Measurements from ENCODE around the gene HYKK. TPM values are rescaled to one million over a fixed set of nuclear protein-coding genes. Genes with fewer than 3 reads are reported as not detected.
A peak's percentile ranks its signal among the peaks of the same experiment; 100 is the strongest.

HYKK gene
- total RNA-seq, 1 donor from 2014 or later, result 10.2 TPM

DNA sequence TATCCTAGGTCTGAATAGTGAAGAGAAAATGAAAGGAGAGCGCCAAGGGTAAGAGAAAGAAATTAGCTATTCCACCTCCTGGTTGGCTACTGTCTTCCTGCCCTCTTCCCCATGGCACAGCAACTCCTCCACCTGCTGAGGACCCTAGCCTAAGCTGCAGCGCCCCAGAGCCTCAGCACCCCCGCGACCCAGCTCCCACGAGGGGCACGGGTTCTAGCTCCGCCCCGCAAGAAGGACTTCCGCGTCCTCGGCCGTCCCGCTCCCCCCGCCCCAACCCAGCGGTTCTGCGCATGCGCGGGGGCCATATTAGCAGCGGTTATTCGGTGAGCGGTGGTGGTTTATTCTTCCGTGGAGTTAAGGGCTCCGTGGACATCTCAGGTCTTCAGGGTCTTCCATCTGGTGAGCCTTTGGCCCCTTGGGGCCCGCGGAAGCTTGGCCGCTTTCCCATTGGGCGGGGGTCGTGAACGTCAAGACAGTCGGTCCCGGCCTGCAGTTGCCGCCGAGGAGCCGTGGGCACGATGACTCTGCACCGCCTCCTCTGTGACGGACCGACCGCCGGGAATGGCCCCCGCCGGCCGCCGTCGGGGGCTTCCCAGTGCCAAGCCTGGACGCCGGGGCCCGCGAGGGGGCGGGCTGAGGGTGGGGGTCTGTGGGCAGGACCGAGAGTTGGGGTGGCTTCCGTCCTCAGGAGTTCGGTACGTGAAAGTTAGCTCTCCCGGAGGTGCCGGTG, 32.9 kb downstream of the HYKK start, which contains the start of gene PSMA4:
Gene PSMA4 (plus strand): TSS at position 304 of the 730 bp plus-strand sequence. CDS start 1,484 bp downstream, outside the sequence.
- Histone ChIP-seq H3F3A (ENCODE audit: low read depth) (peaks cover 6% of the 10 kb centered on the region), H3K9me3 (ENCODE audit: low read depth) (no peaks in the 10 kb centered on the region), H3K4me2 (peak within 1 kb of the TSS; percentile 85), H4K20me1 (ENCODE audit: low read depth) (peaks cover 30% of the 10 kb centered on the region), H3K9ac (peak within 1 kb of the TSS; percentile 89), H3K79me2 (ENCODE audit: low read depth) (peaks cover 47% of the 10 kb centered on the region), H2AFZ (replicated peaks) (peak within 1 kb of the TSS; percentile 99), H3K27ac (peak within 1 kb of the TSS; percentile 89), H3K4me3 (peak within 1 kb of the TSS; percentile 91), H3K4me1 (peaks cover 11% of the 10 kb centered on the region), H3K36me3 (peaks cover 23% of the 10 kb centered on the region), H3K27me3 (no peaks in the 10 kb centered on the region)
- Mint-ChIP-seq H3K4me3 (peak within 1 kb of the TSS; percentile 100), H3K9me3 (no peaks in the 10 kb centered on the region), H3K36me3 (peaks cover 11% of the 10 kb centered on the region), H3K27me3 (ENCODE audit: insufficient read depth, low read depth) (peaks cover 3% of the 10 kb centered on the region), H3K4me1 (peaks cover 14% of the 10 kb centered on the region), H3K27ac (peak within 1 kb of the TSS; percentile 98)
- TF ChIP-seq EZH2 (IDR thresholded peaks at IDR 0.05), result no peak
- TF ChIP-seq, protein P1, sequence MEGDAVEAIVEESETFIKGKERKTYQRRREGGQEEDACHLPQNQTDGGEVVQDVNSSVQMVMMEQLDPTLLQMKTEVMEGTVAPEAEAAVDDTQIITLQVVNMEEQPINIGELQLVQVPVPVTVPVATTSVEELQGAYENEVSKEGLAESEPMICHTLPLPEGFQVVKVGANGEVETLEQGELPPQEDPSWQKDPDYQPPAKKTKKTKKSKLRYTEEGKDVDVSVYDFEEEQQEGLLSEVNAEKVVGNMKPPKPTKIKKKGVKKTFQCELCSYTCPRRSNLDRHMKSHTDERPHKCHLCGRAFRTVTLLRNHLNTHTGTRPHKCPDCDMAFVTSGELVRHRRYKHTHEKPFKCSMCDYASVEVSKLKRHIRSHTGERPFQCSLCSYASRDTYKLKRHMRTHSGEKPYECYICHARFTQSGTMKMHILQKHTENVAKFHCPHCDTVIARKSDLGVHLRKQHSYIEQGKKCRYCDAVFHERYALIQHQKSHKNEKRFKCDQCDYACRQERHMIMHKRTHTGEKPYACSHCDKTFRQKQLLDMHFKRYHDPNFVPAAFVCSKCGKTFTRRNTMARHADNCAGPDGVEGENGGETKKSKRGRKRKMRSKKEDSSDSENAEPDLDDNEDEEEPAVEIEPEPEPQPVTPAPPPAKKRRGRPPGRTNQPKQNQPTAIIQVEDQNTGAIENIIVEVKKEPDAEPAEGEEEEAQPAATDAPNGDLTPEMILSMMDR (IDR thresholded peaks at IDR 0.05), result peak; percentile 21
- TF ChIP-seq EZH2phosphoT487 (IDR thresholded peaks at IDR 0.05), result no peak
- DNase-seq (ENCODE audit: low spot score), result peak; percentile 93

DNA sequence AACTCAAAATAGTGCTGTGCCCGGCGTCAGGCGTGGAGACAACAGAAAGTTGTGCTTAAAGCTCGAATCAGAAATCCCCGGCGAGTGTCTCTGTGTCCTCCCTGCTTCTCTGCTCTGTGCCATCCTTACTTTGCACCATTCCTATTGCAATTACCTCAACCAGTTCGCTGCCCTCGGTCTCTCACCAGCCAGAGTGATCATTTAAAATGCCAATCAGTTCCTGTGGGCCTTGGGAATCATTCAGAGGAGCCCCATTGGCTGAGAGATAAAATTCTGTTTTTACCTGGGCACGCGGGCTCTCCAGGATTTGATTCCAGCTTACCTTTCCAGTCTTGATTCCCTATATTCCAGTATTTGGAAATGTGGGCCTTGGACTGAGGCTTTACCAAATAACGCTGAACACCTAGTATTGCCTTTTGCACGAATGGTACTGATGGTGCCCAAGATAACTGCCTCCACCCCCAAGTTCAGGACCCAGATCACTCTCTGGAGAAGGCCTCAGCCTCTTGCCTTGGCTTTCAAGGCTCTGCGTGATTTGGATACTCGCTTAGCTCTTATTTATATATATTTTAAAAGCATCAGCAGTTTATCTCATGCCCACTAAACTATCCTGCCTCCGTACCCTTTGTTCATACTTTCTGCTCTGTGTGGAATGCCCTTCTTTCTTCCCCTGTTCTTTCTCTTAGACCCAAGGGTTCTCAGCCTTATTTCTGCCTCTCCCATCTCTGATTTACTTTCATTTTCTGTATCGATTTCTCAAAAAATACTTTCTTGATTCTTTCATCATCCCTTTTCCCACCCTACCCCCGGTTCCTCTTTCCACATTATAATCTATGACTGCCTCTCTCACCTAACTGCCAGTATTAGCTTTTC, 33.7 kb downstream of the HYKK start:
- Histone ChIP-seq H2AFZ (replicated peaks) (peak overlapping the region; percentile 99), H3K36me3 (peaks cover 29% of the 10 kb centered on the region), H4K20me1 (ENCODE audit: low read depth) (peaks cover 31% of the 10 kb centered on the region), H3K4me2 (peak overlapping the region; percentile 85), H3K9me3 (ENCODE audit: low read depth) (no peaks in the 10 kb centered on the region), H3K4me1 (peaks cover 11% of the 10 kb centered on the region), H3K79me2 (ENCODE audit: low read depth) (peaks cover 48% of the 10 kb centered on the region), H3K27ac (no peak overlapping the region), H3K27me3 (no peaks in the 10 kb centered on the region), H3K9ac (peak overlapping the region; percentile 89), H3F3A (ENCODE audit: low read depth) (peaks cover 6% of the 10 kb centered on the region), H3K4me3 (peak overlapping the region; percentile 91)
- TF ChIP-seq EZH2phosphoT487 (IDR thresholded peaks at IDR 0.05), result no peak
- no peak for TF ChIP-seq EZH2 (IDR thresholded peaks at IDR 0.05)
- TF ChIP-seq, protein P1 (IDR thresholded peaks at IDR 0.05), result no peak
- H3K36me3 Mint-ChIP-seq, result peaks cover 13% of the 10 kb centered on the region
- no peak for DNase-seq (ENCODE audit: low spot score)
- peaks cover 14% of the 10 kb centered on the region for H3K4me1 Mint-ChIP-seq
- peak overlapping the region; percentile 100 for H3K4me3 Mint-ChIP-seq
- no peaks in the 10 kb centered on the region for H3K27me3 Mint-ChIP-seq (ENCODE audit: insufficient read depth, low read depth)
- H3K27ac Mint-ChIP-seq, result peak overlapping the region; percentile 94
- H3K9me3 Mint-ChIP-seq, result no peaks in the 10 kb centered on the region

DNA sequence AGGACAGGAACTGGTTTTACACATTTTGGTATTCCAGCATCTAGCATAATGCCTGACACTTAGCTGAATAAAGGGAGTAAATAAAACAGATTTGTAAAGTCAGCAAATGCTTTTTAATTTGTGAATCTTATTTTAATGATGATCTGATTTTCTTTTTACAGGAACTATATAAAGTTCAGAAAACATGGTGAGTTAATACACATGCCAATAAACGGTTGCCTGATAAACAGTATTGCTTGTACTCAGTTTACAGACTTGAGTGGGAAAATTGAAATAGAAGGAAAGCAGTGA, 34.3 kb downstream of the HYKK start:
- H3K9ac ChIP-seq, result peak overlapping the region; percentile 89
- peak overlapping the region; percentile 100 for H3K4me3 Mint-ChIP-seq
- peaks cover 31% of the 10 kb centered on the region for H4K20me1 ChIP-seq (ENCODE audit: low read depth)
- peak overlapping the region; percentile 91 for H3K4me3 ChIP-seq
- H3K4me1 Mint-ChIP-seq, result peaks cover 14% of the 10 kb centered on the region
- H3K36me3 Mint-ChIP-seq, result peaks cover 14% of the 10 kb centered on the region
- peak overlapping the region; percentile 85 for H3K4me2 ChIP-seq
- H3K4me1 ChIP-seq, result peaks cover 11% of the 10 kb centered on the region
- peaks cover 29% of the 10 kb centered on the region for H3K36me3 ChIP-seq
- H3K27me3 Mint-ChIP-seq (ENCODE audit: insufficient read depth, low read depth), result no peaks in the 10 kb centered on the region
- no peak overlapping the region for H3K27ac ChIP-seq
- H3F3A ChIP-seq (ENCODE audit: low read depth), result peaks cover 6% of the 10 kb centered on the region
- H3K27ac Mint-ChIP-seq, result peak overlapping the region; percentile 43
- no peaks in the 10 kb centered on the region for H3K27me3 ChIP-seq
- no peak for DNase-seq (ENCODE audit: low spot score)
- peaks cover 48% of the 10 kb centered on the region for H3K79me2 ChIP-seq (ENCODE audit: low read depth)
- H3K9me3 ChIP-seq (ENCODE audit: low read depth), result no peaks in the 10 kb centered on the region
- no peak overlapping the region for H2AFZ ChIP-seq (replicated peaks)
- no peaks in the 10 kb centered on the region for H3K9me3 Mint-ChIP-seq
- TF ChIP-seq EZH2phosphoT487 (IDR thresholded peaks at IDR 0.05), result no peak
- no peak for TF ChIP-seq EZH2 (IDR thresholded peaks at IDR 0.05)
- TF ChIP-seq, protein P1 (IDR thresholded peaks at IDR 0.05), result no peak

Measured in neural progenitor cell (in vitro differentiated cells).